C4-2B (cell line): Measurements from ENCODE around the gene GABPB2.

Experiments used
- ZFX ChIP-seq: fragments of 450-650 bp; IDR thresholded peaks from 2 replicates; pipeline ENCODE4 v1.6.1; 2017
- TF ChIP-seq, protein P1 (sequence below): fragments of 450-650 bp; conservative IDR thresholded peaks from 2 replicates; pipeline ENCODE4 v1.5.1; 2017; ENCODE audit warnings: mild to moderate bottlenecking

- TF ChIP-seq, protein P1, sequence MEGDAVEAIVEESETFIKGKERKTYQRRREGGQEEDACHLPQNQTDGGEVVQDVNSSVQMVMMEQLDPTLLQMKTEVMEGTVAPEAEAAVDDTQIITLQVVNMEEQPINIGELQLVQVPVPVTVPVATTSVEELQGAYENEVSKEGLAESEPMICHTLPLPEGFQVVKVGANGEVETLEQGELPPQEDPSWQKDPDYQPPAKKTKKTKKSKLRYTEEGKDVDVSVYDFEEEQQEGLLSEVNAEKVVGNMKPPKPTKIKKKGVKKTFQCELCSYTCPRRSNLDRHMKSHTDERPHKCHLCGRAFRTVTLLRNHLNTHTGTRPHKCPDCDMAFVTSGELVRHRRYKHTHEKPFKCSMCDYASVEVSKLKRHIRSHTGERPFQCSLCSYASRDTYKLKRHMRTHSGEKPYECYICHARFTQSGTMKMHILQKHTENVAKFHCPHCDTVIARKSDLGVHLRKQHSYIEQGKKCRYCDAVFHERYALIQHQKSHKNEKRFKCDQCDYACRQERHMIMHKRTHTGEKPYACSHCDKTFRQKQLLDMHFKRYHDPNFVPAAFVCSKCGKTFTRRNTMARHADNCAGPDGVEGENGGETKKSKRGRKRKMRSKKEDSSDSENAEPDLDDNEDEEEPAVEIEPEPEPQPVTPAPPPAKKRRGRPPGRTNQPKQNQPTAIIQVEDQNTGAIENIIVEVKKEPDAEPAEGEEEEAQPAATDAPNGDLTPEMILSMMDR = no peak
- TF ChIP-seq ZFX = no peak
Measured at GRCh38 chr1:151049458-151049857, 21.1 kb upstream of the GABPB2 start.
